HEK293T (cell line): ENCODE results near the gene MS4A7.

ENCODE experiments used
- CTCF ChIA-PET: fragments of 350-600 bp; formaldehyde crosslinking; extraction: SDS; loops from one replicate; lab custom pipeline; 2021; ENCODE audit warnings: antibody characterized with exemption, inconsistent platforms; lab: Yijun Ruan, JAX
- POLR2A ChIA-PET: fragments of 350-600 bp; formaldehyde crosslinking; extraction: SDS; loops from one replicate; lab custom pipeline; 2020; ENCODE audit warnings: antibody characterized with exemption, inconsistent platforms; lab: Yijun Ruan, JAX
- DNase-seq: peaks from one replicate; pipeline ENCODE4 v3.0.0; 2012; ENCODE audit warnings: mixed read lengths; ENCODE audit errors: extremely low spot score
- ARNT ChIP-seq: fragments of 450-650 bp; IDR thresholded peaks from 2 replicates; pipeline ENCODE4 v1.6.1; 2017; ENCODE audit warnings: mild to moderate bottlenecking
- BHLHE40 ChIP-seq: fragments of 450-650 bp; IDR thresholded peaks from 2 replicates; pipeline ENCODE4 v1.6.1; 2016; ENCODE audit warnings: mild to moderate bottlenecking, moderate library complexity, borderline replicate concordance
- CTBP1 ChIP-seq: fragments of 450-650 bp; IDR thresholded peaks from 2 replicates; pipeline ENCODE4 v1.6.1; 2016; ENCODE audit warnings: borderline replicate concordance
- ELF4 ChIP-seq: fragments of 450-650 bp; IDR thresholded peaks from 2 replicates; pipeline ENCODE4 v1.6.1; 2017; ENCODE audit warnings: antibody characterized with exemption
- FOXA1 ChIP-seq: fragments of 450-650 bp; IDR thresholded peaks from 2 replicates; pipeline ENCODE4 v1.6.1; 2016; ENCODE audit warnings: mild to moderate bottlenecking
- FOXK2 ChIP-seq: fragments of 450-650 bp; IDR thresholded peaks from 2 replicates; pipeline ENCODE4 v1.6.1; 2016; ENCODE audit warnings: mild to moderate bottlenecking
- FOXM1 ChIP-seq: fragments of 450-650 bp; IDR thresholded peaks from 2 replicates; pipeline ENCODE4 v1.6.1; 2017; ENCODE audit warnings: mild to moderate bottlenecking, borderline replicate concordance
- HDGF ChIP-seq: fragments of 450-650 bp; IDR thresholded peaks from 2 replicates; pipeline ENCODE4 v1.6.1; 2017; ENCODE audit warnings: antibody characterized with exemption, borderline replicate concordance
- L3MBTL2 ChIP-seq: fragments of 450-650 bp; conservative IDR thresholded peaks from 2 replicates; pipeline ENCODE4 v1.6.1; 2016; ENCODE audit warnings: mild to moderate bottlenecking
- LEF1 ChIP-seq: fragments of 450-650 bp; IDR thresholded peaks from 2 replicates; pipeline ENCODE4 v1.6.1; 2017; ENCODE audit warnings: mild to moderate bottlenecking, borderline replicate concordance
- NFRKB ChIP-seq: fragments of 450-650 bp; IDR thresholded peaks from 2 replicates; pipeline ENCODE4 v1.6.1; 2016; ENCODE audit warnings: mild to moderate bottlenecking, moderate library complexity
- PKNOX1 ChIP-seq: fragments of 450-650 bp; IDR thresholded peaks from 2 replicates; pipeline ENCODE4 v1.6.1; 2016
- SP1 ChIP-seq: fragments of 450-650 bp; IDR thresholded peaks from 2 replicates; pipeline ENCODE4 v1.6.1; 2017
- SUZ12 ChIP-seq: fragments of 450-650 bp; IDR thresholded peaks from 2 replicates; pipeline ENCODE4 v1.6.1; 2016; ENCODE audit warnings: mild to moderate bottlenecking
- TARDBP ChIP-seq: fragments of 450-650 bp; IDR thresholded peaks from 2 replicates; pipeline ENCODE4 v1.6.1; 2016
- ZNF384 ChIP-seq: fragments of 450-650 bp; IDR thresholded peaks from 2 replicates; pipeline ENCODE4 v1.6.1; 2016

MS4A7 gene

GRCh38 chr11:60367896-60368295, 10.4 kb upstream of the MS4A7 start:
- ChIA-PET CTCF (no interaction called here), POLR2A (no interaction called here)
- DNase-seq: no peak
- TF ChIP-seq TARDBP (no peak), CTBP1 (no peak), FOXA1 (no peak), ELF4 (no peak), SUZ12 (no peak), SP1 (no peak), NFRKB (no peak), BHLHE40 (no peak), ARNT (no peak), FOXK2 (no peak), PKNOX1 (no peak), FOXM1 (no peak), ZNF384 (no peak), LEF1 (no peak), L3MBTL2 (no peak), HDGF (no peak)

DNA sequence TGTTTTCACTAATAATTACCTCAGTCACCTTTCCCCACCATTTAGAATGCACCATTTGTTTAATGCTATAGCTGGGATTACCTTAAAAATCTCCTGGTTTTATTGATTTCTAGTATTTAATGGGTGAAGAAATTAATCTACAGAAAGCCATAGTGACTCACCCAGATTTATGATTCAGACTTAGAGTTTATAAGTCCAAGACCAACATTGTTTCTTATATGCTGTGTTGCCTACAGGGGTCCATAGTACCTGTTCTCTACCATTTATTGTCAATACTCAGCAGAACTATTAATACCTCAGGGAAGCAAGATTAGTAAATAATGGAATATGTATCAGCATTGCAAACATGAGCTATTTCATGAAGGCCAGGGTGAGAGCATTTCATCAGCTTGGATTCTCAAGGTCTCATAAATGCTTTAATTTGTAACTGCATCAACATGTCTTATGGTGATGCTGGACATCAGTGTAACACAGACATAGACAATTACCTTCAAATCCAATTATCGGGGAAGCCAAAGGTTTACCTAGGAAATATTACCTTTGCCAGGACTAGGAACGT, 8.0 kb upstream of the MS4A7 start:
- ChIA-PET CTCF (interaction anchor here (0.5 kb wide), 1 partner anchor 107 kb away, joined by 3 read pairs; no protein-coding TSS in a partner anchor), POLR2A (no interaction called here)
- TF ChIP-seq ZNF384 (no peak), NFRKB (no peak)
- DNase-seq: no peak

- DNase-seq: no peak
- no peak for TF ChIP-seq ZNF384
- TF ChIP-seq PKNOX1: no peak
- no peak for TF ChIP-seq FOXK2
- TF ChIP-seq CTBP1: no peak
- no peak for TF ChIP-seq L3MBTL2
- TF ChIP-seq TARDBP: no peak
- no peak for TF ChIP-seq FOXM1
- TF ChIP-seq HDGF: no peak
- TF ChIP-seq SUZ12: no peak
- TF ChIP-seq ELF4: no peak
- no peak for TF ChIP-seq NFRKB
- no peak for TF ChIP-seq ARNT
- TF ChIP-seq BHLHE40: no peak
- TF ChIP-seq LEF1: no peak
- TF ChIP-seq SP1: no peak
- TF ChIP-seq FOXA1: no peak
- POLR2A ChIA-PET: no interaction called here
- CTCF ChIA-PET: interaction anchor here (0.5 kb wide), 1 partner anchor 108 kb away, joined by 3 read pairs; no protein-coding TSS in a partner anchor
These were observed 7.5 kb upstream of the MS4A7 start for GRCh38 chr11:60370811-60371298.

- POLR2A ChIA-PET: no interaction called here
- CTCF ChIA-PET: no interaction called here
- TF ChIP-seq ZNF384: no peak
- TF ChIP-seq BHLHE40: no peak
- TF ChIP-seq TARDBP: no peak
- TF ChIP-seq L3MBTL2: no peak
- TF ChIP-seq PKNOX1: no peak
- no peak for TF ChIP-seq SUZ12
- TF ChIP-seq FOXM1: no peak
- no peak for TF ChIP-seq SP1
- no peak for DNase-seq
These were observed 6.9 kb upstream of the MS4A7 start for GRCh38 chr11:60371386-60371785.

DNA sequence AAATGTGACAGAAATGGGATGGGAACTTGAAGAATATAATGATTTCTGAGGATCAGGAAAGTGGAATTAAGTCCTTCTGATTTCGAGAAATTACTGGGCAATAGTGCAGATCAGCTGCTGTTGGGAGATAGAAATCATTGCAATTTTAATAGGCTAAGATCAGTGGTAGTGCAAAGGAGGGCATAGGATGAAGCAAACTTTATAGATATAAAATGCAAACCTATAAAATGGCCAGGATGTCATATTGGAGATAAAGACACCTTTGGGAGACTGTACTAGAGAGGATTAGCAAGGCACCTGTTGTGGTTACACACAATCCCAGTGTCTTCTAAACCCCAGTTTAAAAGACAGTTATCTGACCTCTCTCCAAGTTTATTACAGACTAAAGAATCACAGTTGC, 6.5 kb upstream of the MS4A7 start:
- ChIA-PET CTCF (no interaction called here), POLR2A (no interaction called here)
- no peak for DNase-seq
- TF ChIP-seq SUZ12 (no peak), TARDBP (no peak), FOXK2 (no peak)

GRCh38 chr11:60372767-60373166, 5.6 kb upstream of the MS4A7 start:
- DNase-seq: no peak
- ChIA-PET POLR2A (no interaction called here), CTCF (no interaction called here)
- TF ChIP-seq NFRKB: no peak
- no peak for TF ChIP-seq SUZ12
- TF ChIP-seq HDGF: no peak
- TF ChIP-seq ARNT: no peak
- no peak for TF ChIP-seq FOXK2
- TF ChIP-seq BHLHE40: no peak
- TF ChIP-seq SP1: no peak

DNA sequence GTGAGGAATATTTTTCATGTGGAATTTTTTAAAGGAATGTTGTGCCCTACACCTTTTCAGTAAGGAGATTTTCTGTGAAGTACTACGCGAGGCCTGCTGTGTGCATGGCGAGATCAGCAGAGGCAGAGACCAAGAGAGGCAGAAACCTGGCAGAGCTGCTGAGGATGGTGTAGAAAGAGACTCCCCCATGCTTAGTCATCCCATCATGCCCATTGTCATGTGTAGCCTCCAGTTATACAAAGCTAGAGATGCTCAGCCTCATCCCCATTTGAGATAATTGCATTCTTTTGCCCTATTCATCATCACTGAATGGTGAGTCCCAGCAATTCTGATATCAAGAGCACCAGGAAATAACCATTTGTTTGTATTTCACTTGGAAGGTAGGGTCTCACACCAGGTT, 3.0 kb upstream of the MS4A7 start:
- CTCF ChIA-PET: no interaction called here
- POLR2A ChIA-PET: no interaction called here
- DNase-seq: no peak
- no peak for TF ChIP-seq BHLHE40
- TF ChIP-seq HDGF: no peak
- TF ChIP-seq TARDBP: no peak
- TF ChIP-seq ZNF384: no peak
- no peak for TF ChIP-seq L3MBTL2
- TF ChIP-seq PKNOX1: no peak
- TF ChIP-seq FOXA1: no peak
- TF ChIP-seq FOXM1: no peak
- no peak for TF ChIP-seq SP1
- no peak for TF ChIP-seq NFRKB
- TF ChIP-seq CTBP1: no peak
- no peak for TF ChIP-seq ARNT
- TF ChIP-seq SUZ12: no peak
- TF ChIP-seq FOXK2: no peak
